Measurements from ENCODE around the gene CORO6.

DNA sequence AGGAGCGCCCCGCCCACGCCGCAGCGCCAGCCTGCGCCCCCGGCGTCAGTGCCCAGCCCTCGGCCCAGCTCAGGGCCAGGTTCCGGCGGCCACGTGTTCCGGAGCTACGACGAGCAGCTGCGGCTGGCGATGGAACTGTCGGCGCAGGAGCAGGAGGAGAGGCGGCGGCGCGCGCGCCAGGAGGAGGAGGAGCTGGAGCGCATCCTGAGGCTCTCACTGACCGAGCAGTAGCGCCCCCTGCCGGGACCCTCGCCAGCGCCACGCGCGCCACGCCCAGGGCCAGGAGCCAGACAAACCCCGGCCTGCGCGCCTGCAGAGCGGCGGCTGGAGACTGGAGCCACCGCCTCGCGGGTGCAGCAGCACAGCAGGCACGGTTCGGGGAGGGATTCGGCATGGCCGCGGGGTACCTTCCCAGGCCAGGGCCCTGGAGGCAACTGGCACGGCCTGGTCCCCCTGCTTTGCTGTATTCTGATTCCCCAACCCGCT is 9.3 kb downstream of the CORO6 start:
- TF ChIP-seq, protein P1, sequence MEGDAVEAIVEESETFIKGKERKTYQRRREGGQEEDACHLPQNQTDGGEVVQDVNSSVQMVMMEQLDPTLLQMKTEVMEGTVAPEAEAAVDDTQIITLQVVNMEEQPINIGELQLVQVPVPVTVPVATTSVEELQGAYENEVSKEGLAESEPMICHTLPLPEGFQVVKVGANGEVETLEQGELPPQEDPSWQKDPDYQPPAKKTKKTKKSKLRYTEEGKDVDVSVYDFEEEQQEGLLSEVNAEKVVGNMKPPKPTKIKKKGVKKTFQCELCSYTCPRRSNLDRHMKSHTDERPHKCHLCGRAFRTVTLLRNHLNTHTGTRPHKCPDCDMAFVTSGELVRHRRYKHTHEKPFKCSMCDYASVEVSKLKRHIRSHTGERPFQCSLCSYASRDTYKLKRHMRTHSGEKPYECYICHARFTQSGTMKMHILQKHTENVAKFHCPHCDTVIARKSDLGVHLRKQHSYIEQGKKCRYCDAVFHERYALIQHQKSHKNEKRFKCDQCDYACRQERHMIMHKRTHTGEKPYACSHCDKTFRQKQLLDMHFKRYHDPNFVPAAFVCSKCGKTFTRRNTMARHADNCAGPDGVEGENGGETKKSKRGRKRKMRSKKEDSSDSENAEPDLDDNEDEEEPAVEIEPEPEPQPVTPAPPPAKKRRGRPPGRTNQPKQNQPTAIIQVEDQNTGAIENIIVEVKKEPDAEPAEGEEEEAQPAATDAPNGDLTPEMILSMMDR (IDR thresholded peaks at IDR 0.05) = peak; percentile 65 to 93 (median 87)
- TF ChIP-seq POLR2A (IDR thresholded peaks at IDR 0.05) (no peak), POLR2AphosphoS5 (IDR thresholded peaks at IDR 0.05) (peak in 2 of 3 donors; percentile 18 to 60)

All from transverse colon (tissue), 4 donors.